ENCODE results near the gene ANKFN1. TPM values are rescaled to one million over a fixed set of nuclear protein-coding genes. Genes with fewer than 3 reads are reported as not detected.

The ANKFN1 gene
- total RNA-seq, 1 experiment from 2014 or later = 0.49 TPM

DNA sequence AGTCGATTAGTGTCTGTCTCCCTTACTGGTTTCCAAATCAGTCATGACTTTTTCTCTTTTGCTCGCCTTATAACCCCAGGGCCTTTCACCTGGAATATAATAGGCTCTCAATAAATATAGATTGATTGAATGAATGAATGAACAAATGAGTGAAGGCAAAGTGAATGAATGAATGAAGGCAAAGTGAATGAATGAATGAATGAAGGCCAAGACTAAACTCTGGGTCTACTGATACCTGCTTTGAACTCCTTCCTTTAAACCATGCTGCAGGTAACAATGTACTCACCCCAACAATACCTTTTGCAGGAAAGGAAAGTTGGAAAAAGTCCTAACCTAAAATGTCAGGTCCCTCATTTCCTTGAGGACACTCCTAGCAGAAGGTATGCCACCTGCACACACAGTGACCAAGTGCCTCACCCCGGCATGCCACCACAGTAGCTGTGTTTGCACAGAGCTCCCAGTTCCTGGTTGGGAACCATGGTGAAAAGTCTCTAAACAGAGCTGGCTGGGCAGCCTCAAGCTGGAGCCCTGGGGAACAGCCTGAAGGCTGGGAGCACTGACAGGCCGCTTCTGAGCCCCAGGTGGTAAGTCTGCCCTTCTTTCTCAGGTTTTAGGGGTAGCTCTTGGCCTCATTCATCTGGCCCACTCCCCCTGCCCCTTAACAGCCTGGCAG is 42.7 kb upstream of the ANKFN1 start:
- ChIA-PET POLR2A (interaction anchor here (0.7 kb wide), 1 partner anchor 174 kb away, joined by 3 read pairs; no protein-coding TSS in a partner anchor), CTCF (interaction anchor here (0.5 kb wide), 1 partner anchor 203 kb away, joined by 3 read pairs; no protein-coding TSS in a partner anchor)
- BruUV-seq (replicated peaks) = no TSS peak

DNA sequence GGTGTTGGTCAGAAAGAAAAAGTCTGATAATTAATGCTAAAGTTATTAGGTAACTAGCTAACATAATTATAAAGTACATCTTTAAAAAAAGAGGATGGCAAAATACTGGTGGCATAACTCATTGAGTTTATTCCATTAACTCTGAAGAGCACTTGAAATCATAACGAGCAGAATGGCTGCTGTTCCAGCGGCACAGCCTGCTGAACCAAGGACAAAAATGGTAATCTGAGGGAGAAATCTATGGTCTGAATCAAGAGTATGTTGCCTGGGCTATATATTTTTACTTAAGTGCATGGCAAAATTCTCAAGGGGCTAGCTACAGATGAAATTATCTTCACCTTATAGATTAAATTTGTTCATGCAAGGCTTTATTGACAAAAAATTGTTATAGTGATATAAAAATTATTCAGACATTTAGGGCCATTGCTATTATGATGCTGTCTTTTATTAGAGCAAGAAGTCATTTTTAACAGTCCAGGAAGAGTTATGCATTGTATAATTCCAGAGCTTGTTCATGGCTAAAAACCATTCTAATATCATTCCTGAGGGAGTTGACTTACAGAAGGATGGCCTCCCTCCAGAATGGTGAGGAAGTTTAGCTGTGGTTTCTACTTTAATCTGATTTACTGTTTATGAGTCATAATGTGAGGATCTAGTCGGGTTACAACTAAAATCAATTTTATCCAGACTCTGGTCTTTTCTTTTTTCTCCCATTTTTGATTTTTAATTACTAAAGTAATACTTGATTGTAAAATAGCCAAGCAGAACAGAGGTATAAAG is 41.4 kb upstream of the ANKFN1 start:
- H3K4me3 Mint-ChIP-seq (ENCODE audit: unreplicated experiment) = no peak overlapping the region
- intact Hi-C loops (cut with micrococcal nuclease) = no loop called here
- no peak overlapping the region for H3K27ac Mint-ChIP-seq (ENCODE audit: low read depth, unreplicated experiment)
- POLR2A ChIA-PET = interaction anchor here (0.7 kb wide), 1 partner anchor 173 kb away, joined by 3 read pairs; no protein-coding TSS in a partner anchor
- no peaks in the 10 kb centered on the region for H3K27me3 Mint-ChIP-seq (ENCODE audit: insufficient read depth, unreplicated experiment)
- CTCF ChIA-PET = interaction anchor here (0.6 to 1.0 kb wide), 3 partner anchors 15 to 1597 kb away, joined by 3 read pairs; no protein-coding TSS in a partner anchor
- peak; percentile 30 for DNase-seq (ENCODE audit: unreplicated experiment)
- H3K36me3 Mint-ChIP-seq (ENCODE audit: insufficient read depth, unreplicated experiment) = no peaks in the 10 kb centered on the region
- H3K9me3 Mint-ChIP-seq (ENCODE audit: unreplicated experiment) = no peaks in the 10 kb centered on the region
- no TSS peak for BruUV-seq (replicated peaks)
- no peaks in the 10 kb centered on the region for H3K4me1 Mint-ChIP-seq (ENCODE audit: insufficient read depth, unreplicated experiment)
- TF ChIP-seq, protein P1, sequence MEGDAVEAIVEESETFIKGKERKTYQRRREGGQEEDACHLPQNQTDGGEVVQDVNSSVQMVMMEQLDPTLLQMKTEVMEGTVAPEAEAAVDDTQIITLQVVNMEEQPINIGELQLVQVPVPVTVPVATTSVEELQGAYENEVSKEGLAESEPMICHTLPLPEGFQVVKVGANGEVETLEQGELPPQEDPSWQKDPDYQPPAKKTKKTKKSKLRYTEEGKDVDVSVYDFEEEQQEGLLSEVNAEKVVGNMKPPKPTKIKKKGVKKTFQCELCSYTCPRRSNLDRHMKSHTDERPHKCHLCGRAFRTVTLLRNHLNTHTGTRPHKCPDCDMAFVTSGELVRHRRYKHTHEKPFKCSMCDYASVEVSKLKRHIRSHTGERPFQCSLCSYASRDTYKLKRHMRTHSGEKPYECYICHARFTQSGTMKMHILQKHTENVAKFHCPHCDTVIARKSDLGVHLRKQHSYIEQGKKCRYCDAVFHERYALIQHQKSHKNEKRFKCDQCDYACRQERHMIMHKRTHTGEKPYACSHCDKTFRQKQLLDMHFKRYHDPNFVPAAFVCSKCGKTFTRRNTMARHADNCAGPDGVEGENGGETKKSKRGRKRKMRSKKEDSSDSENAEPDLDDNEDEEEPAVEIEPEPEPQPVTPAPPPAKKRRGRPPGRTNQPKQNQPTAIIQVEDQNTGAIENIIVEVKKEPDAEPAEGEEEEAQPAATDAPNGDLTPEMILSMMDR (IDR thresholded peaks at IDR 0.05; ENCODE audit: unreplicated experiment) = no peak

More for the DNA sequence above, 42.7 kb upstream of the ANKFN1 start:
- Mint-ChIP-seq H3K9me3 (ENCODE audit: unreplicated experiment) (no peaks in the 10 kb centered on the region), H3K27ac (ENCODE audit: low read depth, unreplicated experiment) (no peak overlapping the region), H3K27me3 (ENCODE audit: insufficient read depth, unreplicated experiment) (peaks cover 4% of the 10 kb centered on the region), H3K4me3 (ENCODE audit: unreplicated experiment) (no peak overlapping the region), H3K4me1 (ENCODE audit: insufficient read depth, unreplicated experiment) (no peaks in the 10 kb centered on the region), H3K36me3 (ENCODE audit: insufficient read depth, unreplicated experiment) (no peaks in the 10 kb centered on the region)
- TF ChIP-seq, protein P1 (IDR thresholded peaks at IDR 0.05; ENCODE audit: unreplicated experiment) = no peak
- intact Hi-C loops (cut with micrococcal nuclease) = no loop called here
- DNase-seq (ENCODE audit: unreplicated experiment) = no peak

DNA sequence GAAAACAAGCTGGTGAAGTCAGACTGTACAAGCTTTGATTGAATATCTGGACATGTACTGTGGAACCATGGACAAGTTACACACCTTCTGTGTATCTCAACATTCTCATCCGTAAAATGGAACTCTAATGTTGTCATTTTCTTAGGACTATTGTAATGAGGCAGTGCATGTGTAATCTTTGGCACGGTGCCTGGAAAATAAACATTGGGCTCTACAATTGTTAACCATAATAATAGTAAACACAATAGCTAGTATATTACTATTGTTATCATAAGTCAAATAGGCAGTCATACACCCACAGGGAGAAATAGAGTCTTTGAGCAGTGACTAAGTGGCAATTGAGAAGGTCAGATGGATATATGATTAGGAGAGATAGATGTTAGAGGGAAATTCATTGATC is 39.8 kb upstream of the ANKFN1 start:
- no peaks in the 10 kb centered on the region for H3K36me3 Mint-ChIP-seq (ENCODE audit: insufficient read depth, unreplicated experiment)
- TF ChIP-seq, protein P1 (IDR thresholded peaks at IDR 0.05; ENCODE audit: unreplicated experiment) = no peak
- no peak overlapping the region for H3K27ac Mint-ChIP-seq (ENCODE audit: low read depth, unreplicated experiment)
- peak; percentile 26 for DNase-seq (ENCODE audit: unreplicated experiment)
- no peak overlapping the region for H3K4me3 Mint-ChIP-seq (ENCODE audit: unreplicated experiment)
- ChIA-PET CTCF (interaction anchor here (1.0 kb wide), 1 partner anchor 206 kb away, joined by 4 read pairs; no protein-coding TSS in a partner anchor), POLR2A (no interaction called here)
- H3K9me3 Mint-ChIP-seq (ENCODE audit: unreplicated experiment) = no peaks in the 10 kb centered on the region
- intact Hi-C loops (cut with micrococcal nuclease) = no loop called here
- H3K27me3 Mint-ChIP-seq (ENCODE audit: insufficient read depth, unreplicated experiment) = no peaks in the 10 kb centered on the region
- BruUV-seq (replicated peaks) = no TSS peak
- H3K4me1 Mint-ChIP-seq (ENCODE audit: insufficient read depth, unreplicated experiment) = no peaks in the 10 kb centered on the region

DNA sequence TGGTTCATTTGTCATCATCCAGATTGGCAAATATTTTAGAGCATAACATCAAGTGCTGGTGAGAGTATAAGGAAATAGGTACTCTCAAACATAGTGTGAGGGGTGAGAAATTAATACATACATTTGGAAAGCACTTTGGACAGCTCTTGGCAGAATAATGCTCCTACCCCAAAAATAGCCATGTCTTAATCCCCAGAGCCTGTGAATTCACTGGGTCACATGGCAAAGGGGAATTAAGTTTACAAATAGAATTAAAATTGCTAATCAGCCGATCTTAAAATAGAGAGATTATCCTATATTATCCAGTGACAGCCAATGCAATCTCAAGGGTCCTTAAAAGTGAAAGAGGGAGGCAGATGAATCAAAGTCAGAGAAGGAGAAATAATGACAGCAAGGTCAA is 38.8 kb upstream of the ANKFN1 start:
- H3K9me3 Mint-ChIP-seq (ENCODE audit: unreplicated experiment) = no peaks in the 10 kb centered on the region
- H3K27ac Mint-ChIP-seq (ENCODE audit: low read depth, unreplicated experiment) = no peak overlapping the region
- CTCF ChIA-PET = no interaction called here

More for the DNA sequence above, 38.8 kb upstream of the ANKFN1 start:
- Mint-ChIP-seq H3K27me3 (ENCODE audit: insufficient read depth, unreplicated experiment) (no peaks in the 10 kb centered on the region), H3K36me3 (ENCODE audit: insufficient read depth, unreplicated experiment) (no peaks in the 10 kb centered on the region), H3K4me1 (ENCODE audit: insufficient read depth, unreplicated experiment) (no peaks in the 10 kb centered on the region), H3K4me3 (ENCODE audit: unreplicated experiment) (no peak overlapping the region)
- TF ChIP-seq, protein P1 (IDR thresholded peaks at IDR 0.05; ENCODE audit: unreplicated experiment) = no peak
- POLR2A ChIA-PET = no interaction called here
- DNase-seq (ENCODE audit: unreplicated experiment) = no peak
- no TSS peak for BruUV-seq (replicated peaks)
- intact Hi-C loops (cut with micrococcal nuclease) = no loop called here

Data from MCF 10A (cell line).